Central memory CD8-positive, alpha-beta T cell (primary cell): Measurements from ENCODE around the gene PLEKHJ1.
"Not testable (repeated sequence)": the region's sequence is repeated elsewhere in the genome, so short reads cannot be mapped to it uniquely, and the experiment has no call there.

Experiments
- ATAC-seq: fragments of 150-1000 bp; cut with Tn5 transposase; replicated peaks from 2 replicates; pipeline ENCODE4 v1.10.0; 2022; ENCODE audit warnings: mild to moderate bottlenecking, moderate FRiP score, moderate number of reproducible peaks; ENCODE audit not compliant: poor library complexity, severe bottlenecking; ENCODE audit errors: extremely low read depth
- DNase-seq, 2 donors: peaks; one replicate each; pipeline ENCODE4 v3.0.0; 2021; ENCODE audit warnings: low spot score in 2 of 2
- H3K27ac Mint-ChIP-seq: one replicate; pipeline ENCODE4 v1.8.0; 2022; ENCODE audit warnings: low read depth, mild to moderate bottlenecking, moderate library complexity, mixed read lengths
- H3K27me3 Mint-ChIP-seq: one replicate; pipeline ENCODE4 v1.8.0; 2022; ENCODE audit warnings: mixed read lengths
- H3K36me3 Mint-ChIP-seq: one replicate; pipeline ENCODE4 v1.8.0; 2022; ENCODE audit warnings: mild to moderate bottlenecking, moderate library complexity, mixed read lengths; ENCODE audit not compliant: insufficient read depth
- H3K4me1 Mint-ChIP-seq: one replicate; pipeline ENCODE4 v1.8.0; 2022; ENCODE audit warnings: mixed read lengths
- H3K4me3 Mint-ChIP-seq: one replicate; pipeline ENCODE4 v1.8.0; 2022; ENCODE audit warnings: mild to moderate bottlenecking, moderate library complexity, mixed read lengths
- H3K9me3 Mint-ChIP-seq: one replicate; pipeline ENCODE4 v1.8.0; 2022; ENCODE audit warnings: mixed read lengths

The PLEKHJ1 gene

GRCh38 chr19:2236314-2237050, at the start of gene PLEKHJ1, which contains the start of gene SF3A2:
Gene PLEKHJ1, minus strand, starts transcription at chr19:2236329. Its CDS starts 81 bp downstream, at chr19:2236248.
Gene SF3A2, plus strand, starts transcription at chr19:2236824. Its CDS starts 6,595 bp downstream, at chr19:2243419.
- H3K4me1 Mint-ChIP-seq: peaks cover 68% of the 10 kb centered on the region
- H3K27ac Mint-ChIP-seq: peak within 1 kb of the TSS; percentile 99
- peaks cover 44% of the 10 kb centered on the region for H3K36me3 Mint-ChIP-seq
- no peaks in the 10 kb centered on the region for H3K27me3 Mint-ChIP-seq
- peak within 1 kb of the TSS; percentile 91 for H3K4me3 Mint-ChIP-seq
- peak; percentile 79 for ATAC-seq
- no peaks in the 10 kb centered on the region for H3K9me3 Mint-ChIP-seq
- peak; percentile 99 for DNase-seq

- peaks cover 38% of the 10 kb centered on the region for H3K36me3 Mint-ChIP-seq
Measured at GRCh38 chr19:2283835-2284507, 47.8 kb upstream of the PLEKHJ1 start.

GRCh38 chr19:2282862-2283237, 46.7 kb upstream of the PLEKHJ1 start:
- Mint-ChIP-seq H3K36me3 (peaks cover 43% of the 10 kb centered on the region), H3K27ac (peak overlapping the region; percentile 85), H3K9me3 (no peaks in the 10 kb centered on the region), H3K4me3 (peak overlapping the region; percentile 77), H3K27me3 (no peaks in the 10 kb centered on the region), H3K4me1 (peaks cover 8% of the 10 kb centered on the region)
- DNase-seq (no peak), ATAC-seq (no peak)

More at GRCh38 chr19:2283835-2284507, 47.8 kb upstream of the PLEKHJ1 start:
- H3K4me3 Mint-ChIP-seq: no peak overlapping the region
- no peaks in the 10 kb centered on the region for H3K9me3 Mint-ChIP-seq
- H3K4me1 Mint-ChIP-seq: peaks cover 18% of the 10 kb centered on the region
- no peak overlapping the region for H3K27ac Mint-ChIP-seq
- ATAC-seq (no peak), DNase-seq (no peak)
- H3K27me3 Mint-ChIP-seq: no peaks in the 10 kb centered on the region

GRCh38 chr19:2282062-2282861, 46.1 kb upstream of the PLEKHJ1 start, which contains the start of gene PEAK3:
Gene PEAK3, minus strand, starts transcription at chr19:2282175. Its CDS starts 1,244 bp downstream, at chr19:2280931.
- DNase-seq (no peak), ATAC-seq (peak; percentile 50)
- Mint-ChIP-seq H3K4me1 (peaks cover 8% of the 10 kb centered on the region), H3K9me3 (no peaks in the 10 kb centered on the region), H3K27ac (peak within 1 kb of the TSS; percentile 85), H3K4me3 (peak within 1 kb of the TSS; percentile 77), H3K27me3 (no peaks in the 10 kb centered on the region), H3K36me3 (peaks cover 46% of the 10 kb centered on the region)

GRCh38 chr19:2281265-2282061, 45.3 kb upstream of the PLEKHJ1 start:
- Mint-ChIP-seq H3K36me3 (peaks cover 51% of the 10 kb centered on the region), H3K27ac (peak overlapping the region; percentile 85), H3K4me3 (peak overlapping the region; percentile 77)
- not testable (repeated sequence) for H3K9me3 Mint-ChIP-seq, H3K4me1 Mint-ChIP-seq, H3K27me3 Mint-ChIP-seq, DNase-seq, ATAC-seq

- Mint-ChIP-seq H3K9me3 (no peaks in the 10 kb centered on the region), H3K27ac (no peak overlapping the region), H3K4me1 (peaks cover 8% of the 10 kb centered on the region), H3K27me3 (no peaks in the 10 kb centered on the region), H3K4me3 (peak overlapping the region; percentile 4), H3K36me3 (peaks cover 50% of the 10 kb centered on the region)
- no peak for DNase-seq
- no peak for ATAC-seq
Measured at GRCh38 chr19:2280633-2281264, 44.6 kb upstream of the PLEKHJ1 start.

- ATAC-seq (no peak), DNase-seq (no peak)
- H3K27ac Mint-ChIP-seq: peak overlapping the region; percentile 89
- H3K36me3 Mint-ChIP-seq: peaks cover 54% of the 10 kb centered on the region
- H3K4me1 Mint-ChIP-seq: peaks cover 18% of the 10 kb centered on the region
- H3K27me3 Mint-ChIP-seq: no peaks in the 10 kb centered on the region
- H3K4me3 Mint-ChIP-seq: peak overlapping the region; percentile 18
- H3K9me3 Mint-ChIP-seq: no peaks in the 10 kb centered on the region
Measured at GRCh38 chr19:2278459-2279158, 42.5 kb upstream of the PLEKHJ1 start.

- DNase-seq (no peak), ATAC-seq (no peak)
- H3K9me3 Mint-ChIP-seq: no peaks in the 10 kb centered on the region
- H3K36me3 Mint-ChIP-seq: peaks cover 67% of the 10 kb centered on the region
- H3K27ac Mint-ChIP-seq: peak overlapping the region; percentile 71
- peaks cover 25% of the 10 kb centered on the region for H3K4me1 Mint-ChIP-seq
- no peaks in the 10 kb centered on the region for H3K27me3 Mint-ChIP-seq
- peak overlapping the region; percentile 61 for H3K4me3 Mint-ChIP-seq
Measured at GRCh38 chr19:2277138-2277537, 41.0 kb upstream of the PLEKHJ1 start.

- Mint-ChIP-seq H3K27ac (peak overlapping the region; percentile 41), H3K9me3 (no peaks in the 10 kb centered on the region), H3K4me3 (peak overlapping the region; percentile 43), H3K27me3 (no peaks in the 10 kb centered on the region), H3K4me1 (peaks cover 24% of the 10 kb centered on the region), H3K36me3 (peaks cover 68% of the 10 kb centered on the region)
- DNase-seq (no peak), ATAC-seq (no peak)
Measured at GRCh38 chr19:2276429-2276986, 40.4 kb upstream of the PLEKHJ1 start.

GRCh38 chr19:2275588-2276428, 39.7 kb upstream of the PLEKHJ1 start:
- H3K36me3 Mint-ChIP-seq: peaks cover 75% of the 10 kb centered on the region
- no peak for DNase-seq
- H3K27ac Mint-ChIP-seq: peak overlapping the region; percentile 96
- H3K4me3 Mint-ChIP-seq: peak overlapping the region; percentile 43
- H3K9me3 Mint-ChIP-seq: no peaks in the 10 kb centered on the region
- ATAC-seq: no peak
- H3K4me1 Mint-ChIP-seq: peaks cover 28% of the 10 kb centered on the region
- H3K27me3 Mint-ChIP-seq: no peaks in the 10 kb centered on the region
